GM12878 (cell line): ENCODE results near the gene CRBN. TPM values are rescaled to one million over a fixed set of nuclear protein-coding genes. Genes with fewer than 3 reads are reported as not detected.

ENCODE experiments used
- CHD4 ChIP-seq: fragments of 200-600 bp; sonication (generic); IDR thresholded peaks from 2 replicates; pipeline ENCODE4 v1.6.1; 2016; ENCODE audit warnings: mild to moderate bottlenecking
- KAT2A ChIP-seq: conservative IDR thresholded peaks from 2 replicates; pipeline ENCODE4 v1.6.1; 2011; ENCODE audit warnings: low read depth, low read length; ENCODE audit not compliant: control insufficient read depth
- KDM1A ChIP-seq: fragments of 200-600 bp; sonication (generic); IDR thresholded peaks from 2 replicates; pipeline ENCODE4 v1.6.1; 2016; ENCODE audit warnings: borderline replicate concordance
- LARP7 ChIP-seq: fragments of 450-650 bp; IDR thresholded peaks from 2 replicates; pipeline ENCODE4 v1.6.1; 2017; ENCODE audit warnings: mild to moderate bottlenecking
- MEF2A ChIP-seq: IDR thresholded peaks from 2 replicates; pipeline ENCODE4 v1.6.1; 2011; ENCODE audit warnings: low read depth, mild to moderate bottlenecking, low read length, moderate library complexity; ENCODE audit not compliant: insufficient read depth
- MTA2 ChIP-seq: fragments of 450-650 bp; IDR thresholded peaks from 2 replicates; pipeline ENCODE4 v1.6.1; 2016; ENCODE audit warnings: low read depth, mild to moderate bottlenecking, moderate library complexity
- MYC ChIP-seq: IDR thresholded peaks from 2 replicates; pipeline ENCODE4 v1.6.1; 2011; ENCODE audit warnings: mild to moderate bottlenecking, low read length, moderate library complexity, inconsistent platforms; ENCODE audit not compliant: insufficient read depth, insufficient replicate concordance, insufficient read length, severe bottlenecking
- NFYA ChIP-seq: IDR thresholded peaks from 2 replicates; pipeline ENCODE4 v1.6.1; 2011; ENCODE audit warnings: low read depth, mild to moderate bottlenecking, low read length, improper control_type of control experiment, borderline replicate concordance
- NFYB ChIP-seq: IDR thresholded peaks from 2 replicates; pipeline ENCODE4 v1.6.1; 2011; ENCODE audit warnings: low read depth, mild to moderate bottlenecking, low read length, improper control_type of control experiment, moderate library complexity; ENCODE audit not compliant: insufficient read depth
- NR2C1 ChIP-seq: fragments of 450-650 bp; IDR thresholded peaks from 2 replicates; pipeline ENCODE4 v1.6.1; 2017; ENCODE audit warnings: antibody characterized with exemption, mild to moderate bottlenecking, moderate library complexity
- RCOR1 ChIP-seq: conservative IDR thresholded peaks from 2 replicates; pipeline ENCODE4 v1.6.1; 2012; ENCODE audit warnings: low read depth, low read length, improper control_type of control experiment
- RFX5 ChIP-seq: IDR thresholded peaks from 2 replicates; pipeline ENCODE4 v1.6.1; 2011; ENCODE audit warnings: low read depth, low read length, improper control_type of control experiment
- STAT3 ChIP-seq: IDR thresholded peaks from 2 replicates; pipeline ENCODE4 v1.6.1; 2011; ENCODE audit warnings: low read depth, low read length, improper control_type of control experiment
- WRNIP1 ChIP-seq: IDR thresholded peaks from 2 replicates; pipeline ENCODE4 v1.6.1; 2011; ENCODE audit warnings: low read depth, low read length, improper control_type of control experiment, borderline replicate concordance
- ZNF207 ChIP-seq: fragments of 450-650 bp; IDR thresholded peaks from 2 replicates; pipeline ENCODE4 v1.6.1; 2014; ENCODE audit warnings: antibody characterized with exemption, mild to moderate bottlenecking, borderline replicate concordance
- polyA plus RNA-seq, 11 experiments: library from polyadenylated mRNA; depleted of rRNA in 4 of 11; unstranded in 6 of 11; stranded (reverse) in 5 of 11; fragments of >200 nt; fragmentation: Nextera tagmentation in 4 of 11; fragmentation: Illumina TruSeq in 1 of 11; extraction: Ambion mirVana in 4 of 11; extraction: Trizol in 1 of 11; gene quantifications; 1 replicate in 1 of 11; 2 replicates in 10 of 11; pipeline versions ENCODE4 v1.2.1 to v1.2.3, GENCODE V29; 2011 to 2016; ENCODE audit warnings: inconsistent platforms in 2 of 11, missing spikeins in 2 of 11, low read depth in 1 of 11
- total RNA-seq, 4 experiments: library from RNA; depleted of rRNA in 3 of 4; stranded (reverse); fragments of >200 nt in 3 of 4; fragmentation: Illumina TruSeq in 1 of 4; extraction: Trizol in 1 of 4; gene quantifications; 2 replicates each; pipeline versions ENCODE4 v1.2.1 to v1.2.3, GENCODE V29; 2013 to 2021
- TF ChIP-seq, protein P1 (sequence below): IDR thresholded peaks from 2 replicates; pipeline ENCODE4 v1.6.1; 2012; ENCODE audit warnings: low read depth, low read length, improper control_type of control experiment
- TF ChIP-seq, protein P2 (sequence below): fragments of 450-650 bp; formaldehyde crosslinking; IDR thresholded peaks from 2 replicates; pipeline ENCODE4 v1.4.0; 2022; ENCODE audit warnings: mild to moderate bottlenecking, moderate library complexity
- TF ChIP-seq, protein P3 (sequence below): fragments of 450-650 bp; IDR thresholded peaks from 2 replicates; pipeline ENCODE4 v1.6.1; 2017; ENCODE audit warnings: borderline replicate concordance
- TF ChIP-seq, protein P4 (sequence below): fragments of 150-350 bp; IDR thresholded peaks from 2 replicates; pipeline ENCODE4 v1.6.1; 2014; ENCODE audit warnings: mild to moderate bottlenecking, low read depth, low read length
- TF ChIP-seq, protein P5 (sequence below): IDR thresholded peaks from 2 replicates; pipeline ENCODE4 v1.6.1; 2011; ENCODE audit warnings: mild to moderate bottlenecking, low read depth, low read length, moderate library complexity; ENCODE audit not compliant: insufficient replicate concordance

Gene CRBN
- total and polyA plus RNA-seq, 10 of the 15 experiments (the other 5 are each of a cell fraction or from before 2014, with no cell fraction given): 21.7 to 115 (median 35.8) TPM

DNA sequence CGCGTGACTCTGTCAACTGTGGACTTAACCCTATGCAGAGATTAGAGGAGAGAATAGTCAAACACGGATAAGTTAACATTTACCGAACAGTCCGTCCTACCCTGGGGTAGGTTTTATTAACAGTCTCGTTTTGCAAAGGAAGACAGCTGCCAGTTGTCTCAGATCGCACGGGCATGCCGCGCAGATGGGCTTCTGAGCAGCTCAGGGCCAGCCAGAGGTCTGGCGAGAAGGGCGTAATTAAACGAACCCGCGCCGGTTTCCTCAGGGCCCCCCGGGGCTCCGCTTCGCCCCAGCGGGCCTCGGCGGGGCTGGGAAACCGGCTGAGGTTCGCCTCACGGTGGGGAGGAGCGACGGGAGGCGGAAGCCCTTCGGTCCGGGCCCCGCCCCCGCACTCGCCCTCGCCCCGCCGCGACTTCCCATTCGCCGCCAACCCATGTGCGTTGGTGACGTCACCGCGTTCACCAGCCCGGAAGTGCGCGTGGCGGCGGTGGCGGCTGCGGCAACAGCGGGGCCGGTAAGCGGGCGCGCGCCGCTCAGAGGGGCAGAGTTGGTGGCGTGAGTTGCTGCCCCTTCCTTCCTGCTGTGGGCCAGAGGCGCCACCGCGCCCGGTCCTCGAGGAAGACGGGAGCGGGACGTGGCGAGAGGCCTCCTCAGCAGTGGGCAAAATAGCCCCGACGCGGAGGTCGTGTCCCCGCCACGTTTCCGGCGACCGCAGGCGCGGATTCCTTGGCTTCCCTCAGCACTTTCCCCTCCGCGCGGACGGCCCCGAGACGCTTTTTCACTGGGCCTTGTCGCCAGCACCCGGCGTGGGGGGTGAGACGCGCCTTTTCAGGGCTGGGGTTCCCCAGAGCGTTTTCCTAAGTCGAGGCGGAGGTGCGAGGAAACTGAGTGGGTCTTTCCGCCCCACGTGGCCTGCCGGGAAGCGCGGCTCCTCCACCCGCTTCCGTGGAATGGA lies 52.7 kb downstream of the CRBN start, which contains the start of gene TRNT1 (continued):
- TF ChIP-seq, protein P1, sequence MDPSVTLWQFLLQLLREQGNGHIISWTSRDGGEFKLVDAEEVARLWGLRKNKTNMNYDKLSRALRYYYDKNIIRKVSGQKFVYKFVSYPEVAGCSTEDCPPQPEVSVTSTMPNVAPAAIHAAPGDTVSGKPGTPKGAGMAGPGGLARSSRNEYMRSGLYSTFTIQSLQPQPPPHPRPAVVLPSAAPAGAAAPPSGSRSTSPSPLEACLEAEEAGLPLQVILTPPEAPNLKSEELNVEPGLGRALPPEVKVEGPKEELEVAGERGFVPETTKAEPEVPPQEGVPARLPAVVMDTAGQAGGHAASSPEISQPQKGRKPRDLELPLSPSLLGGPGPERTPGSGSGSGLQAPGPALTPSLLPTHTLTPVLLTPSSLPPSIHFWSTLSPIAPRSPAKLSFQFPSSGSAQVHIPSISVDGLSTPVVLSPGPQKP: peak; percentile 68; the same call in 1 of the 2 replicates
- TF ChIP-seq MTA2: no peak; the same call in 1 of the 2 replicates
- TF ChIP-seq NFYB: peak; percentile 70; the same call in 1 of the 2 replicates
- TF ChIP-seq, protein P2, sequence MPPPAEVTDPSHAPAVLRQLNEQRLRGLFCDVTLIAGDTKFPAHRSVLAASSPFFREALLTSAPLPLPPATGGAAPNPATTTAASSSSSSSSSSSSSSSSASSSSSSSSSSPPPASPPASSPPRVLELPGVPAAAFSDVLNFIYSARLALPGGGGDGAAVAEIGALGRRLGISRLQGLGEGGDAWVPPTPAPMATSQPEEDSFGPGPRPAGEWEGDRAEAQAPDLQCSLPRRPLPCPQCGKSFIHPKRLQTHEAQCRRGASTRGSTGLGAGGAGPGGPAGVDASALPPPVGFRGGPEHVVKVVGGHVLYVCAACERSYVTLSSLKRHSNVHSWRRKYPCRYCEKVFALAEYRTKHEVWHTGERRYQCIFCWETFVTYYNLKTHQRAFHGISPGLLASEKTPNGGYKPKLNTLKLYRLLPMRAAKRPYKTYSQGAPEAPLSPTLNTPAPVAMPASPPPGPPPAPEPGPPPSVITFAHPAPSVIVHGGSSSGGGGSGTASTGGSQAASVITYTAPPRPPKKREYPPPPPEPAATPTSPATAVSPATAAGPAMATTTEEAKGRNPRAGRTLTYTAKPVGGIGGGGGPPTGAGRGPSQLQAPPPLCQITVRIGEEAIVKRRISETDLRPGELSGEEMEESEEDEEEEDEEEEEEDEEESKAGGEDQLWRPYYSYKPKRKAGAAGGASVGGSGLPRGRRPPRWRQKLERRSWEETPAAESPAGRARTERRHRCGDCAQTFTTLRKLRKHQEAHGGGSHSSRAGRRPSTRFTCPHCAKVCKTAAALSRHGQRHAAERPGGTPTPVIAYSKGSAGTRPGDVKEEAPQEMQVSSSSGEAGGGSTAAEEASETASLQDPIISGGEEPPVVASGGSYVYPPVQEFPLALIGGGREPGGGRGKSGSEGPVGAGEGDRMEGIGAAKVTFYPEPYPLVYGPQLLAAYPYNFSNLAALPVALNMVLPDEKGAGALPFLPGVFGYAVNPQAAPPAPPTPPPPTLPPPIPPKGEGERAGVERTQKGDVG (CRISPR knock-in tag): peak; percentile 44; the same call in 1 of the 2 replicates
- TF ChIP-seq NR2C1: no peak
- TF ChIP-seq RCOR1: no peak
- TF ChIP-seq WRNIP1: no peak
- TF ChIP-seq, protein P3, sequence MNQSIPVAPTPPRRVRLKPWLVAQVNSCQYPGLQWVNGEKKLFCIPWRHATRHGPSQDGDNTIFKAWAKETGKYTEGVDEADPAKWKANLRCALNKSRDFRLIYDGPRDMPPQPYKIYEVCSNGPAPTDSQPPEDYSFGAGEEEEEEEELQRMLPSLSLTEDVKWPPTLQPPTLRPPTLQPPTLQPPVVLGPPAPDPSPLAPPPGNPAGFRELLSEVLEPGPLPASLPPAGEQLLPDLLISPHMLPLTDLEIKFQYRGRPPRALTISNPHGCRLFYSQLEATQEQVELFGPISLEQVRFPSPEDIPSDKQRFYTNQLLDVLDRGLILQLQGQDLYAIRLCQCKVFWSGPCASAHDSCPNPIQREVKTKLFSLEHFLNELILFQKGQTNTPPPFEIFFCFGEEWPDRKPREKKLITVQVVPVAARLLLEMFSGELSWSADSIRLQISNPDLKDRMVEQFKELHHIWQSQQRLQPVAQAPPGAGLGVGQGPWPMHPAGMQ: no peak
- no peak for TF ChIP-seq ZNF207
- TF ChIP-seq RFX5: peak; percentile 60; the same call in 1 of the 2 replicates
- no peak for TF ChIP-seq STAT3
- TF ChIP-seq LARP7: peak; percentile 85
- TF ChIP-seq MEF2A: 0 out of 2 replicates have a peak, but pooled peaks have one; percentile 7
- no peak for TF ChIP-seq MYC
- TF ChIP-seq, protein P4, sequence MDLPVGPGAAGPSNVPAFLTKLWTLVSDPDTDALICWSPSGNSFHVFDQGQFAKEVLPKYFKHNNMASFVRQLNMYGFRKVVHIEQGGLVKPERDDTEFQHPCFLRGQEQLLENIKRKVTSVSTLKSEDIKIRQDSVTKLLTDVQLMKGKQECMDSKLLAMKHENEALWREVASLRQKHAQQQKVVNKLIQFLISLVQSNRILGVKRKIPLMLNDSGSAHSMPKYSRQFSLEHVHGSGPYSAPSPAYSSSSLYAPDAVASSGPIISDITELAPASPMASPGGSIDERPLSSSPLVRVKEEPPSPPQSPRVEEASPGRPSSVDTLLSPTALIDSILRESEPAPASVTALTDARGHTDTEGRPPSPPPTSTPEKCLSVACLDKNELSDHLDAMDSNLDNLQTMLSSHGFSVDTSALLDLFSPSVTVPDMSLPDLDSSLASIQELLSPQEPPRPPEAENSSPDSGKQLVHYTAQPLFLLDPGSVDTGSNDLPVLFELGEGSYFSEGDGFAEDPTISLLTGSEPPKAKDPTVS: no peak
- TF ChIP-seq, protein P5, sequence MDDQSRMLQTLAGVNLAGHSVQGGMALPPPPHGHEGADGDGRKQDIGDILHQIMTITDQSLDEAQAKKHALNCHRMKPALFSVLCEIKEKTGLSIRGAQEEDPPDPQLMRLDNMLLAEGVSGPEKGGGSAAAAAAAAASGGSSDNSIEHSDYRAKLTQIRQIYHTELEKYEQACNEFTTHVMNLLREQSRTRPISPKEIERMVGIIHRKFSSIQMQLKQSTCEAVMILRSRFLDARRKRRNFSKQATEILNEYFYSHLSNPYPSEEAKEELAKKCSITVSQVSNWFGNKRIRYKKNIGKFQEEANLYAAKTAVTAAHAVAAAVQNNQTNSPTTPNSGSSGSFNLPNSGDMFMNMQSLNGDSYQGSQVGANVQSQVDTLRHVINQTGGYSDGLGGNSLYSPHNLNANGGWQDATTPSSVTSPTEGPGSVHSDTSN: no peak
- no peak for TF ChIP-seq CHD4
- TF ChIP-seq KAT2A: no peak
- TF ChIP-seq NFYA: no peak
- TF ChIP-seq KDM1A: no peak
